GM23248 (cell line): ENCODE measurements around the gene PLCB4. TPM values are rescaled to one million over a fixed set of nuclear protein-coding genes. Genes with fewer than 3 reads are reported as not detected.

Experiments
- DNase-seq: peaks from one replicate; pipeline ENCODE4 v3.0.0-alpha.2; 2015
- H2AFZ ChIP-seq: fragments of 200-600 bp; sonication (generic); 2 replicates; pipeline ENCODE4 v1.6.1; 2016; ENCODE audit warnings: antibody characterized with exemption
- H3F3A ChIP-seq: fragments of 200-600 bp; sonication (generic); 2 replicates; pipeline ENCODE4 v1.6.1; 2016; ENCODE audit warnings: mild to moderate bottlenecking, antibody characterized with exemption, mixed run types; ENCODE audit not compliant: insufficient read depth
- H3K27ac ChIP-seq: fragments of 200-600 bp; sonication (generic); 2 replicates; pipeline ENCODE4 v1.5.1; 2016; ENCODE audit warnings: mild to moderate bottlenecking
- H3K27me3 ChIP-seq: fragments of 200-600 bp; sonication (generic); replicated peaks from 2 replicates; pipeline ENCODE4 v1.6.1; 2016; ENCODE audit warnings: mild to moderate bottlenecking; ENCODE audit not compliant: insufficient read depth
- H3K36me3 ChIP-seq: fragments of 200-600 bp; sonication (generic); 2 replicates; pipeline ENCODE4 v1.6.1; 2016; ENCODE audit warnings: low read depth, mild to moderate bottlenecking
- H3K4me1 ChIP-seq: fragments of 200-600 bp; sonication (generic); 2 replicates; pipeline ENCODE4 v1.6.1; 2016; ENCODE audit warnings: mild to moderate bottlenecking; ENCODE audit not compliant: insufficient read depth
- H3K4me2 ChIP-seq: fragments of 200-600 bp; sonication (generic); one replicate; pipeline ENCODE4 v1.6.1; 2016; ENCODE audit warnings: mild to moderate bottlenecking; ENCODE audit not compliant: unreplicated experiment
- H3K4me3 ChIP-seq: fragments of 200-600 bp; sonication (generic); 2 replicates; pipeline ENCODE4 v1.5.1; 2016; ENCODE audit warnings: mild to moderate bottlenecking
- H3K79me2 ChIP-seq: fragments of 200-600 bp; sonication (generic); 2 replicates; pipeline ENCODE4 v1.6.1; 2016; ENCODE audit warnings: mild to moderate bottlenecking; ENCODE audit not compliant: insufficient read depth
- H3K9ac ChIP-seq: fragments of 200-600 bp; sonication (generic); 2 replicates; pipeline ENCODE4 v1.6.1; 2016; ENCODE audit warnings: mild to moderate bottlenecking
- H3K9me2 ChIP-seq: fragments of 200-600 bp; sonication (generic); 2 replicates; pipeline ENCODE4 v1.6.1; 2016; ENCODE audit warnings: mixed run types, mild to moderate bottlenecking, moderate library complexity; ENCODE audit not compliant: insufficient read depth
- H3K9me3 ChIP-seq: fragments of 200-600 bp; sonication (generic); one replicate; pipeline ENCODE4 v1.6.1; 2017; ENCODE audit warnings: low read depth
- H4K20me1 ChIP-seq: fragments of 200-600 bp; sonication (generic); 2 replicates; pipeline ENCODE4 v1.6.0; 2016; ENCODE audit not compliant: insufficient read depth
- EZH2 ChIP-seq: fragments of 200-600 bp; sonication (generic); IDR thresholded peaks from 2 replicates; pipeline ENCODE4 v1.6.1; 2018; ENCODE audit warnings: antibody characterized with exemption, mild to moderate bottlenecking; ENCODE audit not compliant: insufficient read depth, poor library complexity, severe bottlenecking
- EZH2phosphoT487 ChIP-seq: fragments of 200-600 bp; sonication (generic); IDR thresholded peaks from 2 replicates; pipeline ENCODE4 v1.6.1; 2018; ENCODE audit warnings: antibody characterized with exemption, moderate library complexity, mild to moderate bottlenecking, low read depth; ENCODE audit not compliant: insufficient read depth
- WGBS, 2 experiments: methylation state at CpG; one replicate each; pipeline ENCODE4 v1.1.6; 2015 to 2017; ENCODE audit warnings: low lambda C conversion rate in 2 of 2, low coverage in 1 of 2; ENCODE audit errors: missing lambda C conversion rate in 2 of 2; 5-methylcytosine and 5-hydroxymethylcytosine counted together
- in situ Hi-C: fragments of 300-500 bp; cut with MboI; formaldehyde crosslinking; loops from 2 replicates; pipeline ENCODE4 v1.15.0; 2020
- polyA plus RNA-seq: library from polyadenylated mRNA; unstranded; fragments of >200 nt; fragmentation: Nextera tagmentation; extraction: Ambion mirVana; gene quantifications from 2 replicates; pipeline ENCODE4 v1.2.1, GENCODE V29; 2016
- total RNA-seq: library from RNA; depleted of rRNA; stranded (reverse); fragments of >200 nt; shearing (Covaris generic); gene quantifications from 2 replicates; pipeline ENCODE4 v1.2.3, GENCODE V29; 2014

PLCB4 gene
- total and polyA plus RNA-seq, 2 experiments from 2014 or later = 5.0 to 9.5 TPM

- H2AFZ ChIP-seq = peak overlapping the region; percentile 32
- peak; percentile 20 for DNase-seq
- no peaks in the 10 kb centered on the region for H4K20me1 ChIP-seq
- WGBS, 2 experiments = 43 to 50% methylated on average over 1 of the region's 1 CpG
- no peaks in the 10 kb centered on the region for H3K9me2 ChIP-seq
- in situ Hi-C loops = no loop called here
- peak overlapping the region; percentile 27; the same call in 1 of the 2 replicates for H3K27ac ChIP-seq
- H3K4me1 ChIP-seq = peaks cover 28% of the 10 kb centered on the region
- no peak for TF ChIP-seq EZH2
- TF ChIP-seq EZH2phosphoT487 = no peak
- H3K9ac ChIP-seq = no peak overlapping the region
- no peaks in the 10 kb centered on the region for H3K9me3 ChIP-seq
- H3K4me2 ChIP-seq = peak overlapping the region; percentile 22
- peaks cover 5% of the 10 kb centered on the region; the same call in 1 of the 2 replicates for H3F3A ChIP-seq
- no peaks in the 10 kb centered on the region for H3K79me2 ChIP-seq
- H3K27me3 ChIP-seq = no peaks in the 10 kb centered on the region
- no peak overlapping the region for H3K4me3 ChIP-seq
- no peaks in the 10 kb centered on the region for H3K36me3 ChIP-seq
These were observed 242.2 kb downstream of the PLCB4 start for GRCh38 chr20:9311132-9311531.

GRCh38 chr20:9319687-9320384 is 250.9 kb downstream of the PLCB4 start:
- no peaks in the 10 kb centered on the region for H3K79me2 ChIP-seq
- H4K20me1 ChIP-seq = no peaks in the 10 kb centered on the region
- H3F3A ChIP-seq = no peaks in the 10 kb centered on the region
- TF ChIP-seq EZH2 (no peak), EZH2phosphoT487 (no peak)
- H3K27ac ChIP-seq = no peak overlapping the region
- no peak overlapping the region for H3K4me2 ChIP-seq
- DNase-seq = no peak
- no peaks in the 10 kb centered on the region for H3K9me2 ChIP-seq
- H2AFZ ChIP-seq = no peak overlapping the region
- WGBS, 2 experiments = 86 to 90% methylated on average over 7 of the region's 7 CpGs
- no peak overlapping the region for H3K9ac ChIP-seq
- H3K4me1 ChIP-seq = no peaks in the 10 kb centered on the region
- no peak overlapping the region for H3K4me3 ChIP-seq
- no peaks in the 10 kb centered on the region for H3K36me3 ChIP-seq
- in situ Hi-C loops = no loop called here
- H3K9me3 ChIP-seq = no peaks in the 10 kb centered on the region
- H3K27me3 ChIP-seq = no peaks in the 10 kb centered on the region

DNA sequence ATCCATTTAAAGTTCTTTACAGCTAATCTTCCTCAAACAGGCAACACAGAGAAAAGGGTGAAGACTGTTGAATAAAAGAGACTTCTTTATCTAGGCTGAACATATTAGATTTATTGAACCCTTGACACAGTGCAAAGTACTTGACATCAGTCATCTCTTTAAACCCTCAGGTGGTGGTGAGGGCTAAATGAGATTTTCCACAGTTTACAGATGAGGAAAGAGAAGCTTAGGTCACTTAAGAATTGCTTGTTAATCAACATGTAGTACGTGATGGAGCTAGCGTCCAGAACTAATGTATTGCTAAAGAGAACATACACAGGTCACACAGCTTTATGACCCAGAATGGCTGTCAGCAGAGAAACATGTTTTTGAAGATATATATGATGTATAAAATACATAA is 252.1 kb downstream of the PLCB4 start:
- H3F3A ChIP-seq = no peaks in the 10 kb centered on the region
- no peaks in the 10 kb centered on the region for H4K20me1 ChIP-seq
- TF ChIP-seq EZH2phosphoT487 = no peak
- no peak for TF ChIP-seq EZH2
- no peaks in the 10 kb centered on the region for H3K36me3 ChIP-seq
- H3K27ac ChIP-seq = no peak overlapping the region
- no peaks in the 10 kb centered on the region for H3K9me3 ChIP-seq
- no peak overlapping the region for H3K4me2 ChIP-seq
- H3K9me2 ChIP-seq = no peaks in the 10 kb centered on the region
- no peaks in the 10 kb centered on the region for H3K79me2 ChIP-seq
- no peak overlapping the region for H3K4me3 ChIP-seq
- in situ Hi-C loops = no loop called here
- H3K4me1 ChIP-seq = no peaks in the 10 kb centered on the region
- DNase-seq = no peak
- H3K9ac ChIP-seq = no peak overlapping the region
- H2AFZ ChIP-seq = no peak overlapping the region
- WGBS, 2 experiments = 93 to 95% methylated on average over 2 of the region's 2 CpGs
- no peaks in the 10 kb centered on the region for H3K27me3 ChIP-seq

DNA sequence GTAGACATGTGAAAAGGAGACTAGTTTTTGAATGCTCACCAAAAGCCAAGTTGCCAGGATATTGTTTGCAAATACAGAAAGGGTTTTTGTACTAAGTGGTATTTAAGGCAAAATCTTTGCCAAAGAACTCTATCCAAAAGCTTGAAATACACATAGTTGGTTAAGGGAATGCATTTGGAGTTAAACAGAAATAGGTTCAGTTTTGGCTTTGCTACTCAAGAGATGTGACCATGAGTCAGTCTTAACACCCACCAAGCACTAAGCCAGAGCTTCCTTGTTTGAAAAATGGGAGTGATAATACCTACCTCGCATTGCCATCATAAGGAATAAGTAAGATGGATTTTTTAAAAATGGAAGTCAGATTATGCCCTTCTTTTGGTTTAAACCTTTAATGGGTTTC is 253.8 kb downstream of the PLCB4 start:
- no peak overlapping the region for H3K4me3 ChIP-seq
- H3K4me2 ChIP-seq = no peak overlapping the region
- no peak overlapping the region for H2AFZ ChIP-seq
- DNase-seq = no peak
- H3K36me3 ChIP-seq = no peaks in the 10 kb centered on the region
- no peak overlapping the region for H3K9ac ChIP-seq
- no peaks in the 10 kb centered on the region for H3K27me3 ChIP-seq
- no peaks in the 10 kb centered on the region for H3K4me1 ChIP-seq
- no peaks in the 10 kb centered on the region for H3F3A ChIP-seq
- in situ Hi-C loops = no loop called here
- H3K9me2 ChIP-seq = no peaks in the 10 kb centered on the region
- H3K79me2 ChIP-seq = no peaks in the 10 kb centered on the region
- TF ChIP-seq EZH2 = no peak
- no peak for TF ChIP-seq EZH2phosphoT487
- no peaks in the 10 kb centered on the region for H4K20me1 ChIP-seq
- 94 to 96% methylated on average over 1 of the region's 1 CpG for WGBS, 2 experiments
- no peaks in the 10 kb centered on the region for H3K9me3 ChIP-seq
- H3K27ac ChIP-seq = no peak overlapping the region
